ENCODE data around the gene GRID2IP.

GRID2IP gene

DNA sequence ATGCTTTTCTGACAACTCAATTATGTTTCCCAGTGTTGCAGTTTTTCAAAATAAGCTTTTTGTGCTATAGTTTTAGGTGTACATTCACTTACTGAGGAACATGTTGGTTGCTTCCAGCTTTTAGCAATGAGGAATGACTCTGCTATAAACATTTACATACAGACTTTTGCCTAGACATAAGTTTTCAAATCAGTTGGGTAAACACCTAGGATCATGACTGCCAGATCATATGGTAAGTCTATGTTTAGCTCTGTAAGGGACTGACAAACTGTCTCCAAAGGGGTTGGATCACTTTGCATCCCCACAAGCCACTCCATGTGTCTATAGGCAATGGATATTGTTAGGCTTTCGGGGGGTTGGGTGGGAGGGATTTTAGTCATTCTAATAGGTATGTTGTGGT, 10.8 kb upstream of the GRID2IP start:
- DNase-seq (ENCODE audit: low read depth), result no peak

DNA sequence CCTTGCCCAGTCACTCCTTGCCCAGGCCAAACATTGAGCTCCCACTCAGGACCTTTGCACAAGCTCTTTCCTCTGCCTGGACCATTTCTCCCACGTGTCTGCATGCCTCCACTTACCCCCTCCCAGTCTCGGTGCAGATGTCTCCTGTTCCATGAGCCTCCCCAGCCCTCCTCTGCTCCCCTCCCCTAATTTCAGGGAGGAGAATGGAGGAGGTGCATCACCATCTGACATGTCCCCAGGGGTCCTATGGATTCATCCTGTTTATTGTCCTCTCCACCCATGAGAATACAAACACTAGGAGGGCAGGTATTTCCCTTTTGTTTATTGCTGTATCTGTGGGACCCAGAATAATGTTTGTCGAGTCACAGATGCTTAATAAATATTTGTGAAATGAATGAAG, 8.6 kb upstream of the GRID2IP start:
- DNase-seq (ENCODE audit: low read depth), result no peak

DNA sequence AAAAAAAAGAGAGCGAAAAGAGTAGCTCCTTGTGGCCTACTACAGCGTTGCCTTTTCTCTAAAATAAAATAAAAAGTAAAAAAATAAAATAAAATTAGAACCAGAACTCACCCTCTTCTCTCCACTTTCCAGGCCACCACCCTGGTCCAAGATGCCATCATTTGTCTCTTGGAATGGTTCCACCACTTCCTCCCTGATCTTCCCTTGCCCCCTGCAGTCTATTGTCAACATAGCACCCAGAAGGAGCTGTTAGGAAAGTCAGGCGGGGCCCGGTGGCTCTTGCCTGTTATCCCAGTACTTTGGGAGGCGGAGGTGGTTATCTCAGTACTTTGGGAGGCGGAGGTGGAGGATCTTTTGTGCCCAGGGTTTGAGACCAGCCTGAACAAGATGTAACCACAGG, 7.6 kb upstream of the GRID2IP start:
- peak; percentile 11 for DNase-seq (ENCODE audit: low read depth)

DNA sequence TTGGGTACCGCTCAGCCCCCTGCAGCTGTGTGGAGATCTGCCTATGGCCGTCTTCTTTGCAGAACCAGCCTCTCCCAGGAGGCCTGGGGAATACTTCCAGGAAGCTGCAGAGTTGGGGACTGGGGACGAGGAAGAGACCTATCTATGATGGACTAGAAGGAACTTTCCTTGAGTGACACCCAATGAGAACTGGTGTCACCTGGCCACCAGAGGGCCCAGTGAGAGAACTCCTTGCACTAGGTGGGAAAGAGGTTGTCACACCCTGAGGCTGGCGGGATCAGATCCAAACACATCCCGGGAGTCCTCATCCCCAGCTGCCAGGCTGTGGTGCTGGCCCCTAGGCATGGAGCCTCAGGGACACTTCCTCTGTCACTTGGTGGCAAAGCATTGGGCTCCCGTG, 4.9 kb upstream of the GRID2IP start:
- DNase-seq (ENCODE audit: low read depth), result no peak

DNA sequence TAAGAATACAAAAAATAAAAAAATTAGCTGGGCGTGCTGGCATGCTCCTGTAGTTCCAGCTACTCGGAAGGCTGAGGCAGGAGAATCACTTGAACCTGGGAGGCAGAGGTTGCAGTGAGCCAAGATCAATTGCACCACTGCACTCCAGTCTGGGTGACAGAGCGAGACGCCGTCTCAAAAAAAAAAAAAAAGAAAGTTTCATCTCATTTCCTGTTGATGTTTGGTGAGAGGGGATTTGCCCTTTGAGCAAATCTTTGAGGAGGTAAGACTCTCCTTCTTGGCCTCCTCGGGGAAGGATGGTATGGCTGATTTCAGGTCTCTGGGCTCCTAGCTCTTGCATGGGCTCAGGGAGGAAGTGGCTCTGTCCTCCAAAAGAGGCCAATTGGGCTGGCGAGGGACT, 3.6 kb upstream of the GRID2IP start:
- DNase-seq (ENCODE audit: low read depth), result no peak

DNA sequence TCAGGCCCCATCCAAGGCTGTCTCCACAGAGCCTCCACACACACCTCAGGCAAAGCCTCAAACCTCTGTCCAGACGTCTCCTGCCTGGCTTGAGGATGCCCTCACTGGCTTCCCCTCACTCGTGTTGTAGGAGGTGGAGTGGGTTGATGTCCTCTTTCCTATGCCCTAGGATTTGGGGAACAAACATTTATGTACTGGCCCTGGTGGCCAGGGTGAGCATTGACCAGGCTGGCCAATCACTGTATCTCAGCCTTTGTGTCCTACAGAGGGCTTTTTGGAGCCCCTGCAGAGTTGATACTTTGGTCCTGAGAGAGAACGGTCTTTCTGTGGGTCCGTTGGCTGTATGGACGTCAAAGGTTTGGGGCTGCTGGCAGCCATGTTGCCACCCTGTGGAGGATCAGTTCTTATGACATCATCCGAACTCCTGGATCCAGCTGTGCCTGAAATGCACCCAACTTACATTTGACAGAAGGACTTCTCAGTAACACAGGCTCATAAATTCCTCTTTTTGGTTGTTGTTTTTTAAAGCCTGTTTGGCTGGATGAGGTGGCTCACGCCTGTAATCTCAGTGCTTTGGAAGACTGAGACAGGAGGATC, 2.3 kb upstream of the GRID2IP start:
- DNase-seq (ENCODE audit: low read depth), result no peak

DNA sequence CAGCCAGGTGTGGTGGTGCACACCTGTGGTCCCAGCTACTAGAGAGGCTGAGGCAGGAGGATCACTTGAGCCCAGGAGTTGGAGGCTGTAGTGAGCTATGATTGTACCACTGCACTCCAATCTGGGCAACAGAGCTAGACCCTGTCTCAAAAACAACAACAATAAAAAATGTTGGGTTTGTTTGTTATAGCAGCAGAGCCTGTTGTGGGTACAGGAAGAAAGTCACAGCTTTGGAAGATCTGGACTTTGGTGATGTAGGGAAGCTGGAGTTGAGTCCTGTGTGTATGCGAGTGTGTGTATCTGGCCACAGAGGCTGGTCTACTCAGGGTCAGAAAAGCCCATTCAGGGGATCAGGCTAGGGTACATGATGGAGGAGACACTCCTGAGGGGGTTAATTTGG, 3.9 kb downstream of the GRID2IP start:
- DNase-seq (ENCODE audit: low read depth), result no peak

DNA sequence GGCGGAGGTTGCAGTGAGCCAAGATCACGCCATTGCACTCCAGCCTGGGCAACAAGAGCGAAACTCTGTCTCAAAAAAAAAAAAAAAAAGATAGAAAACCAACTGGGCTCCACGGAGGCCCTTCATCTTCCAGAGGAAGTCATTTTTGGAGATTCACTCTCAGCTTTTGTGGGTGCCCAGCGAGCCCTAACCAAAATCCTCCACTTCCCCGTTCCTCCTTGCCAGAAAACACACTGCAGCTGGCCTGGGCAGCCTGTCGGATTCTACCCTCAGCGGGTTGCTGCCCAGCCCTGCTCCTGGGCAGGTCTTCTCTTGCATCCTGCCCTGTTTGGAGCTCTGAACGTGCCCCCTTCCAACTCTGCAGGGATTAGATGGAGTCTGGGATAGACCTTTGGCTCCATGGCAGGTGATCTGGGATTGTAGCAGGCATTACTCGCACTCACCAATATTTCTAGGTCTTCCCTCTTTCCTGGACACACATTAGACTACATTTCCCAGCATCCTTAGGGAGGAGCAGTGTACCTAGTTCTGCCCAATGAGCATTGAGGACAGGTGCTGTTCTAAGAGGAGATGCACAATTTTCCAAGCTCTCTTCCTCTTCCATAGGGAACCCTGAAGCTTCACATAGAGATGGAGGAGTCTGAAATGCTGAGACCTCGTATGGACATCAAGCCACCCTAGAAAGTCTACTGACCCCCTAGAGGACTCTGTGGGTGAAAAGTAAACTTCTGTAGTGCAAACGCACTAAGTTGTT, 4.6 kb downstream of the GRID2IP start:
- DNase-seq (ENCODE audit: low read depth), result no peak

DNA sequence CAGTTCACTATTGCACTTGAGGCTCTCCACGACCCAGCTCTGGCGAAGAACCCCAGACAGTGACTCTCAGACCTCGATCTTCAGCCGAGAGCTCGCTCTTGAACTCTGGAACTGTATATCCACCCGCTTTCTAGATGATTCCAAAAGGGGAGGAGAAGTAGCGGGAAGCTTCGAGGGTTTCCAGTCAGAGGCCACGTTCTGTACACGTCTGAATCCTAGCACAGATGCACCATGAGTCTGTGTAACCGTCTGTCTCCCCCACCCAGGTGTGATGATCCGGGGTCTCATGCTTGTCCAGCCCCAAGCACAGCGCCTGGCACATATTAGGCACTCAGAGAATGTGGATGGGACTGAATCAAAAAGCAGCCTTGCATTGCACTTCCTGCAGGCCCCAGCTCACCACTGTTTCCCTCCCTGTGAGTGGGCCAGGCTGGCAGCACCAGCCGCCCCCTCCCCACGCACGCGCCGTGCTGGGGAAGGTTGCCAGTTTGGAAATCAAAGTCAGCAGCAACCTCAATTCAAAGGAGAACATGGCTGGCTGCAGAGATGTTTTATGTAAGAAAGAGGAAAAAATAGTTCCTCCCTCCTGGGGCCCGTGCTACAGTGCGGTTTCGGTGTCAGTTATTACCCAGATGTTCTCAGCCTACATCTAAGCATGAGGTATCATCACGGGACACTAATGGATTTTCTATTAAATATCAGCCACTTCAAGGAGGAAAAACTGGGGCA, 5.7 kb downstream of the GRID2IP start:
- DNase-seq (ENCODE audit: low read depth), result no peak

DNA sequence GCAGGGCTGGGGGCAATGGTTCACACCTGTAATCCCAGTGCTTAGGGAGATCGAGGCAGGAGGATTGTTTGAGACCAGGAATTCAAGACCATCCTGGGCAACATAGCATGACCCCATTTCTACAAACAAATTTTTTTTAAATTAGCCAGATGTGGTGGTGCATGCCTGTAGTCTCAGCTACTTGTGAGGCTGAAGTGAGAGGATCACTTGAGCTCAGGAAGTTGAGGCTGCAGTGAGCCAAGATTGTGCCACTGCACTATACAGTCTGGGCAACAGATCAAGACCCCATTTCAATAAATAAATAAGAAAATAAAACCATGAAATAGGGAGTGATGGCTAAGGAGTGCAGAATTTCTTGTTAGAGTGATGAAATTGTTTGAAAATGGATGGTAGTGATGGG, 8.9 kb downstream of the GRID2IP start:
- DNase-seq (ENCODE audit: low read depth), result no peak

DNA sequence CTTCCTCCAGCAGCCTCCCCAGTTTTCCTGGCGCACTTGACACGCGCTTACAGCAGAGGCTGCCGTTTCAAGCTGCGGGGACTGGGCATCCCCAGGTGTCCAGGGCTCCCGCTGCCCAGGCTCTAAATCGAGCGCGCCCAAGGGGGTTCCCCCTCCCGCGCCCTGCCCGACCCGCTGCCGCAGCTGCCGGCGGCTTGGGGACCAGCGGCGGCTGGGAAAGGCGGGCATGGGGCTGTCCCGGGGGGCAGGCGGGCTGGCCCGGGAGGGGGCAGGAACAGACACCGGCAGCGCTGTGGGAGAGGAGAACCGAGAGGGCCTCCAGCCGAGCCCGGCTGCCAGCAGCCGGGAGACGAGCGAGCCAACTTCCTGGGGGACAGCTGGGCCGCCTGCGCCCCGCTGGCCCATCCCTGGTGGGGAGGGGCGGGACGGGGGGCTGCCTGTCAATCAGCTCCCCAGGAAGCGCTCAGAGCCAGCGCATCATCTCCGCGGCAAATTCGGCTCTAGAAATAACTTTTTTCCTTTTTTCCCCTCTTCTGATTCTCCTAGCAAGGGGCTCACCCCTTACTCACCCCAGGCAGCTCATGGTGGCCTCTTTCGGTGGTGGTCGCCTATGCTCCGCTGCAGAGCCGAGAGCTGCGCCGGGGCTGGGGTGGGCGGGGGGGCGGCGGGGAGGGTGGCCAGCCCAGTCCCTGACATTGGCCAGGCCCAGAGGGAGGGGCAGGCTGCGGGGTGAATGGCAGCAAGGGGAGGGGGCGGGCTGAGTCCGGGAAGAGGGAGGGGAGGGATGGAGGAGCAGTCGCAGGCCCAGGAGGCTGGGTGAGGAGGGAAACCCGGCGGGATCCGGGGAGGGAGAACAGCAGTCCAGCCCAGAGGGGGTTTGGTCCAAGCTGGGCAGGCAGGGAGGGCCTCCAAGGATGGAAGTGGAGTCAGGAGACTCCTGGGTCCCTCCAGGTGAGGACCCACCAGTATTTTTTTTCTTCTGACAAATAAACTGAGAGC, 14.7 kb downstream of the GRID2IP start:
- DNase-seq (ENCODE audit: low read depth), result no peak

DNA sequence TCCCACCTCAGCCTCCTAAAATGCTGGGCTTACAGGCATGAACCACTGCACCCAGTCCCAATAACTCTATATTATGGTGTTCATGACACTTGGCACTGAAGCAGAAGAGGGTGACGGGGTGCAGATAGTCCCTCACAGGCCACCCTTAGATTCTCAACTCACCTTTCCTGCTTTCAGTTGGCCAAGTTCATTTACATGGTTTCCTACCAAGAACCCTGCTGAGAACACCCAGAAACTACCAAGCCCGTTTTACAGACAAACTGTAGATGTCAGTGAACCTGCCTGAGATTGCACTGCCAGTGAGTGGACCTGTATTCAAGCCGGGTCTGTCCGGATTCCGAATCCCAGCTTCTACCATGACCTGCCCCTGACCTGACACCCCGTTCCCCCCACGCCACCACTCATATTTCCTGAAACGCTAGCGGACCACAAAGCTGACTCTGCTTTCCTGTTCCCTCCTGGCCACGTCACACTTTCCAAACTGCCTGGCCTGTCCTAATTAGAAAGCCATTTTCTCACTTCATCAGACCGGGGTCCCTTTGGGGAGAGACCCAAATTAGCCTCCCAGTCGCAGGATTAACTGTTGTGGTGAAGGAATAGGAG, 17.3 kb downstream of the GRID2IP start:
- DNase-seq (ENCODE audit: low read depth), result no peak

DNA sequence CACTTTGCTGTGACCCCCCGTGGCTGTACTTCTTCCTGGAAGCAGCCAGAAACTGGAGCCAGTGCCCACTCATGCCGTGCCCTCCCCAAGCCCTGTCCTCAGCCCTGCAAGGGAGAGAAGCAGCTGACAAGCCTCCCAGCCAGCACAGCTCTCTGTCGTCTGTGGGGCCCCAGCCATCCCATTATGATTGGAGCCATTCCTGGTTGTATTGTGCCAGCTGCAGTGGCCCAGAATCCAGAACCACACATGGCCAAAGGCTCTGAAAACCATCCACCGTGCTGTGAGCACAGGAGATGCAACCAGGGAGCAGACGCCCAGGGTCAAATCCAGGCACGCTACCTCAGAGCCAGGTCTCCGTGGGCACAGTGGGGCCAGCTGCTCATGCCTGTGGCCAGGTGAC, 18.7 kb downstream of the GRID2IP start:
- no peak for DNase-seq (ENCODE audit: low read depth)

DNA sequence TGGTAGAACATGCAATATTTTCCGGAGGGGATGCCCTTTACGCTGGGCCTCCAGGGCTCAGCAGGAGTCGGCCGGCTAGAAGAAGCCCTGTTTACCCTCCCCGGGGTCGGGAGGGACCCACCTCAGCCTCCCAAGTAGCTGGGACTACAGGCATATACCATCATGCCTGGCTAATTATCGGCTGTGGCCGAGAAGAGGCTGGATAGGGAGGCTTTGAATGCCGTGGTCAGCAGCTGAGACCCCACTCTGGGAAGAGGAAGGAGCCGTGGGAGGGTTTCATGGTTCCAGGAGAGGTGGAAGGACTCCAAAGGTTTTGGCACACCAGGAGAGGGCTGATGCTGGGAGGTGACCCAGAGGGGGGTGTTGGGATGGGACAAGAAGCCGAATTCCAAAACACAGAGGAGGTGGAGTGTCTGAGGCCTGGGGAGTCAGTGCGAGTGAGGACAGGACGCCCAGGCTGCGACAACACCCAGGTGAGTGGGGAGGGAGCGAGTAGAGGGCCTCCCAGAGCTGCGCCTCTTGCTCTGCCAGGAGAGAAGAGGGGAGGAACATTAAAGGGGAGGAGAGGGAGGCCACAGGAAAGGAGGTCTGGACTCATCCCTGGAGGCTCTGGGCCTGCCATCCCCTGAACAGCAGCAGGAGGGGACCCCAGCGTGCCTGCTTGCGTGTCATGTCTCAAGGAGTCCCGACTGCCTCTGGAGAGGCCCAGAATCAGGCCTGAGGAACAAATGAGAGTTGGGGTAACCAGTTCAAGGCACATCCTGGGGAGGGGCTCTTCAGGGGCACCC, 19.6 kb downstream of the GRID2IP start:
- no peak for DNase-seq (ENCODE audit: low read depth)

DNA sequence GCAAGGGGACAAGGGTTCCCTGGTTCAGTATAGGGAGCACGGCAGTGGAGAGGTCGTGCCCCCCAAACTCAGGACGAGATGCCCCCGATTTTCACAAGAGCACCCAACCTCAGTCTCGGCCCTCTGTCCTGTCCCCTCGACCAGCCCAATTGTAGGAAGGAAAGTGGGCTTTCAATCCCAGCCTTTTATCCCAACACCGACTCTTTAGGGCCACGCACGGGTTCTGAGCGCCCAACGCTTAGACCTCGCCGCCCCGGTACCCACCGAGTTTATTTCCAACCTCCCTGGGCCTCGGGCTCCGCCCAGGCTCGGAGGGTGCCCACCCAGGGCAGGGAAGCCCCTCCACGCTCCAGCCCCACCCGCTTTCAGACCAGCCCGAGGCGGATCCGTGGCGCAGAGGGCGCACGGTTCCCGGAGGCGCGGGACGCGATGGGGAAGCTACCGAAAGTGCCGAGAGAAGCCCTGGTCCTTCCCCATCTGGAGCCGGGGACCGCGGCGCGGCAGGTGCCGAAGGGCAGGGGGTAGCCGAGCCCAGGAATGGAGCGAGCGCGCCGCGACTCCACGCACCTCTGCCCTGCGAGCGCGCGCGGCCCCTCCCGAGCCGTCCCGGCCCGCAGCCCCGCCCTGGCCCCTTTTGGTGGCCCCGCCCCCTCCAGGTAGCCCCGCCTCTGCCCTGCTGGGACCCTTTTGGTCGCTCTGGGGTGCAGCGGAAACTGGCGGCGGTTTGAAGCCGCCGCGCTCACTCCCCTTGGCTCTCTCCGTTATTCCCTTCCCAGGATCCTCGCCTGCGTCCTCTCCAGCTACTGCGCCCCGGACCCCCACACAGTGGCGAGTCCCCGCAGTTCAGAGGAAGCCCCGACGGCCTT, 20.4 kb downstream of the GRID2IP start:
- no peak for DNase-seq (ENCODE audit: low read depth)

DNA sequence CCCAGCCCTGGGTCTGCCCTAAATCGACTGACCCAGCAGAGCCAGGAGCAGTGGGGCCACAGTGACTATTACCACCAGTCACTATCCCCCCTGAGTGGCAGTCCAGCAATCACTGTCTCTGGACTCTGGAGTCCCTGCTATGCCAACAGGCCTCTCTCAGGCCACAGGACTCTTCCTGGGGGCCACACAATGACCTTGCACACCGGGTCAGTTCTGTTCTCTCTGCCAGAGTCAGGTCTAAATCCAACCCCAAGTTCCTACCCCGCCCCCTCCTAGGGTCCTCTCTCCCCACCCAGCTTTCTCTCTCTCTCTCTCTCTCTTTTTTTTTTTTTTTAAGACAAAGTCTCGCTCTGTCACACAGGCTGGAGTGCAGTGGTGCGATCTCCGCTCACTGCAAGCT, 21.6 kb downstream of the GRID2IP start:
- no peak for DNase-seq (ENCODE audit: low read depth)

DNA sequence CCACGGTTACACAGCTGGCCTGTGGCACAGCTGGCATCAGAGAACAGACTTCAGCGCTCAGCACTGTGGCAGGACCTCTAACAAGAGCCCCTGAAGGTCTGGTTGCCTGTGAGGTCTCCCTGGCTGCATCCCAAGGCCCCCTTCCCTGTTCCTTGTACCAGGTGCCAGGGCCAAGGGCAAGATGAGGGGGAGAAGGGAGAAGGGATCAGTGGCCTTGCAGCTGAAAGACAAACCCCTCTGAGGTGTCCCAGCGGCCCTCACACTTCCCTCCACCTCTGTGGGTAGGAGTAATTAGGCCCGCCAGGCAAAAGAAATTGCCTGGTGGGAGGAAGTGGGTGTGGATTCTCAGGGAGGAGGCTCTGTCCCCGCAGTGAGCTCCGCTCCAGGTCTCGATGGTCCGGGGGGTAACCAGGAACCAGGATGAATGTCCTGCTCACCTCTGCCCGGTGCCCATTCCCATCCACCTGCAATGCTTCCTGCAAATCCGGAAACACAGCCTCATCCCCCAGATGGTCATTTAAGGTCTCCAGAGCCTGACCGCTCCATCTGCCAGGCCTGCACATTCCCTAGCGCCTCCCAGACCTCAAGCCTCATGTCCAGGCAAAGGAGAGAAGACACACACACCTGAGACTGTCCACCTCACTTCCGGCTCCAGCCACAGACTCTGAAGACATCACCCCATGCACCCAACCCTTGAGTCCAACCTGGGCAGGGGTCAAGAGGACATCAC, 22.7 kb downstream of the GRID2IP start:
- no peak for DNase-seq (ENCODE audit: low read depth)

DNA sequence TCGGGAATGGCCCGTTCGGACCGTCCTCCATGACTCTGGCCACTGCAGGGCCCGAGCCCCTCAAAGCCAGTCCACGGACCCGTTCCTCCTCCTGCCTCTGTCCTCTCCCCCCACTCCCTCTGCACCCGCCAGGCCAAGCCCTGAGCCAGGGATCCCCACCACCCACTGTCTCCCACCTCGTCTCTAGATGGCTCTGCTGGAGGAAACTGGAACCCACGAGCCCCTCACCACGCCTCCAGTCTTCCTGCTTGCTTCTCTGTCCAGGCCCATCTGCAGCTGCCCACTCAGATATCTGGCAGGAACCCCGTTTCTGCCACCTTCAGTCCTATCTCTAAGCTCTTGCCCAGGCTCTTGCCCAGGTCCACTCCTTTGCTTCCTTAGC, 24.3 kb downstream of the GRID2IP start:
- DNase-seq (ENCODE audit: low read depth), result no peak
